ENCODE measurements around the gene TMEM150C.
"Not testable (repeated sequence)": the region's sequence is repeated elsewhere in the genome, so short reads cannot be mapped to it uniquely, and the experiment has no call there.

TMEM150C gene

GRCh38 chr4:82569076-82569475 lies 7.3 kb upstream of the TMEM150C start:
- DNase-seq (ENCODE audit: low read depth in 2 of 2) = no peak

DNA sequence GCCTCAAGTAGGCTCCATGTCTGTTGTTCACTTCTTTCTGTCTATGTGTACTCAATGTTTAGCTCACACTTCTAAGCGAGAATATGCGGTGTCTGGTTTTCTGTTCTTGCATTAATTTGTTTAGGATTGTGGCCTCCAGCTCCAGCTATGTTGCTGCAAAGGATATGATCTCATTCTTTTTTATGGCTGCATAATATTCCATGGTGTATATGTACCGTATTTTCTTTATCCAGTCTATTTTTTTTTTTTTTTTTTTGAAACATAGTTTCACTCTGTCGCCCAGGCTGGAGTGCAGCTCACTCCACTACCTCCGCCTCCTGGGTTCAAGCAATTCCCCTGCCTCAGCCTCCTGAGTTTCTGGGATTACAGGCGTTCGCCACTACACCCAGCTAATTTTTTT lies 5.7 kb upstream of the TMEM150C start:
- no peak for DNase-seq (ENCODE audit: low read depth in 2 of 2)

DNA sequence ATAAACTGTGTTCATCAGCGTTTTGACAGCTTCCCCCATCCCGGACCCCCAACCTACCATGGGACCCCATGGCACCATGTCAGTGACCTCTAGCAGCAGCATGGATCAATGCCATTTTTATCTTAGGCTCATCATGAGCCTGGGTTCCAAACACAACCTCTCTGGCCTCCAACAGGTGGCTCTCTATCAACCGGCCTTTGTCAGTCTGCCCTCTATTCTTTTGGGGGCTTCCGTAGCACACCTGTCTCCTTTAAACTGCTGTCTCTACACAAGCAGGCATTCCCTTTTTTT lies 721 bp upstream of the TMEM150C start:
- no peak for DNase-seq (ENCODE audit: low read depth in 2 of 2)

- DNase-seq (ENCODE audit: low read depth in 2 of 2) = no peak
These were observed 669 bp downstream of the TMEM150C start for GRCh38 chr4:82560853-82561785.

GRCh38 chr4:82559735-82560120 lies 2.1 kb downstream of the TMEM150C start:
- DNase-seq (ENCODE audit: low read depth in 2 of 2) = no peak

DNA sequence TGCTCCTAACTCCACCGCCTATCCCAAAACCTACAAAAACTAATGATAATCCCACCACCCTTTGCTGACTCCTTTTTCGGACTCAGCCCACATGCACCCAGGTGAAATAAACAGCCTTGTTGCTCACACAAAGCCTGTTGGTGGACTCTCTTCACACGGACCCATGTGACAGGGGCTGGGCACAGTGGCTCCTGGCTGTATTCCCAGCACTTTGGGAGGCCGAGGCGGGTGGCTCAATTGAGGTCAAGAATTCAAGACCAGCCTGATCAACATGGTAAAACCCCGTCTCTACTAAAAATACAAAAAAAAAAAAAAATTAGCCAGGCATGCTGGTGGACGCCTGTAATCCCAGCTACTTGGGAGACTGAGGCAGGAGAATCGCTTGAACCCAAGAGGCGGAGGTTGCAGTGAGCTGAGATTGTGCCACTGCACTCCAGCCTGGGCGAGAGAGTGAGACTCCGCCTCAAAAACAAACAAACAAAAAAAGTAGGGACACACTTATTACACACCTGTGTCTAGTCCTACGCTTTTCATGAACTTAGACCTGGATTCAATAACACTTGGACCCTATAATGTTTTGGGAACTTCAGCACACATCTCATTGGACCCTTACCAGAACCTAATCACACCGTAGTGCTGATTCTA lies 2.6 kb downstream of the TMEM150C start:
- not testable (repeated sequence) for DNase-seq (ENCODE audit: low read depth in 2 of 2)

DNA sequence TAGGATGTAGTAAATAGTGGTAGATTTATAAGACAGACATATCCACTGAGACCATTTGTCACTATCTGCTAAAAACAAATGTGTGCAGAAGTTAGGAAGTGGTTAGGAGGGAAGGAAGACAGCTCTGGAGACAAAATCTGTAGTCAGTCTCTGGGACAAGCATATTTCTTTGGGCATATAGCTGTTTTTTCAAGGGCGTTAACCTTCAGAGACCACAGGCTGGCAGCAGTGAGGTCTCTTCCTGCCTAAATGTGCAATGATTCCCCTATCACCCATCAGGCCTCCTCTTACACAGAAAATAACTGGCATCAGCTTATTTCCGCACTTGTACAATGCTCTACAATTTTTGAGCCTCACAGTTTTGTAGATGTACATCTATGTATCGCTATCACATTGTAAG lies 6.5 kb downstream of the TMEM150C start:
- DNase-seq (ENCODE audit: low read depth in 2 of 2) = no peak

- DNase-seq (ENCODE audit: low read depth in 2 of 2) = no peak
These were observed 8.8 kb downstream of the TMEM150C start for GRCh38 chr4:82553020-82553419.

- no peak for DNase-seq (ENCODE audit: low read depth in 2 of 2)
These were observed 10.1 kb downstream of the TMEM150C start for GRCh38 chr4:82551734-82552133.

- not testable (repeated sequence) for DNase-seq (ENCODE audit: low read depth in 2 of 2)
These were observed 13.9 kb downstream of the TMEM150C start for GRCh38 chr4:82547850-82548249.

DNA sequence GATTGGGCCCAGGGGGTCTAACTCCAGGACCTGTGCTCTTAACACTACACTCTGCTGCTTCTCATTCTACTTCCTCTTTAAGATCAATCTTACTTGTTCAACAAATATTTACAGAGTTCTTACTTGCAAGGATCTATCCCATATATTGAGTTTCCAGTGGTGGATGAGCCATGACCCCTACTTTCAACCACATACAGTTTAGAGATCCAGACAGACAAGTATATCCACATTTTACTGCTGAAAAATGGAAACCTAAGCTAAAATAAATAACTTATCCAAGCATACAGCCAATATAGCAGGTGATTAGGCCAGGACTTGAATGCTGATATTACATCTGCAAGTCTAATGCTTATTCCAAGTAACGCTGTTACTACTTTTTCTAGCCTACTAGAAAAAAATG lies 18.7 kb downstream of the TMEM150C start:
- no peak for DNase-seq (ENCODE audit: low read depth in 2 of 2)

GRCh38 chr4:82542642-82543041 lies 19.1 kb downstream of the TMEM150C start:
- no peak for DNase-seq (ENCODE audit: low read depth in 2 of 2)

GRCh38 chr4:82529322-82529721 lies 32.5 kb downstream of the TMEM150C start:
- no peak for DNase-seq (ENCODE audit: low read depth in 2 of 2)

DNA sequence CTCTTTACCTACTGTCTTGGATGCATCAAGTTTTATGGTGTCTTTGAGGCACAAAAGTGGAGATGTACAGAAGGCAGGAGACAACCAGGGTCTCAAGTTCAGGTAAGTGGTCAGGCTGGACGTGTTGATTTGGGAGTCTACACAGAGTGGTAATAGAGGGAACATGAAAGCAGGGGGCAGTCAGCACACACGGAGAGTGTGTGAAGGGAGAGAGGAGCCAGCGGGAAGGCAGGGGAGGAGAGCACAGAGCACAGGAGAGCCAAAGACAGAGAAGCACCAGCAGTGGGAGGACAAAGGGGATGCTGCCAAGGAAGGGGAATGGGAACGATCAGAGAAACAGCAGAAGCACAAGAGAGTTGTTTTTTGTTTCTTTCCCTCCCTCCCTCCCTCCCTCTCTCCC lies 32.9 kb downstream of the TMEM150C start:
- no peak for DNase-seq (ENCODE audit: low read depth in 2 of 2)

- no peak for DNase-seq (ENCODE audit: low read depth in 2 of 2)
These were observed 33.7 kb downstream of the TMEM150C start for GRCh38 chr4:82528074-82528473.

DNA sequence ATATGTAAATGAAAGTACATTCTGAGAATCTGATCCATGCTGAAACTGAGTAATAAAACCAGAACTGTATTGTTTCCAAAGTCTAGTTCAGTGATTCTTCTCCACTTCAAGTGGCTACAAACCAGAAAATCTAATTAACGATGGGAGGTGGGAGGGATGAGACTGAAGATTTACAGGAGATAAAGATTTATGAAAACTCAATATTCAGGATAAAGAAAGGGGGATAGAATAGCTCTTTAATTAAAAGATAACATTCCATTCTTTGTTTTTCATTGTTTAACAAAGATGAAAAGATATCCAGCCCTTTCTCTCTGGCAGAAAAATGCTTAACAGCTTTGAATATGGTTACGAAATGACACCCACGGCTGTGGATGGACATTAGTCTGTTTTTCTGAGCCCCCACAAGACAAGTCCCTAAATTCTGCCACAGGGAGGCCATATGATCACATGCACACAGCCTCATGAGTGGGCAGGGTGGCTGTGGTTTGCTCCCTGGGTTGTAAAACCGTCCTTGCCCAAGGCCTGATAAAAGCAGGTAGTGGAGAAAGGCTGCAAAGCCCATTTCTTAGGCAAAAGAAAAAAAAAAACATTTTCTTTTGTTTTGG lies 36.4 kb downstream of the TMEM150C start:
- no peak for DNase-seq (ENCODE audit: low read depth in 2 of 2)

- no peak for DNase-seq (ENCODE audit: low read depth in 2 of 2)
These were observed 37.1 kb downstream of the TMEM150C start for GRCh38 chr4:82524570-82525152.

- no peak for DNase-seq (ENCODE audit: low read depth in 2 of 2)
These were observed 38.6 kb downstream of the TMEM150C start for GRCh38 chr4:82523179-82523578.

- DNase-seq (ENCODE audit: low read depth in 2 of 2) = no peak
These were observed 39.3 kb downstream of the TMEM150C start for GRCh38 chr4:82522472-82522871.

- no peak for DNase-seq (ENCODE audit: low read depth in 2 of 2)
These were observed 40.5 kb downstream of the TMEM150C start for GRCh38 chr4:82521283-82521682.

- no peak for DNase-seq (ENCODE audit: low read depth in 2 of 2)
These were observed 42.0 kb downstream of the TMEM150C start for GRCh38 chr4:82519776-82520175.

DNA sequence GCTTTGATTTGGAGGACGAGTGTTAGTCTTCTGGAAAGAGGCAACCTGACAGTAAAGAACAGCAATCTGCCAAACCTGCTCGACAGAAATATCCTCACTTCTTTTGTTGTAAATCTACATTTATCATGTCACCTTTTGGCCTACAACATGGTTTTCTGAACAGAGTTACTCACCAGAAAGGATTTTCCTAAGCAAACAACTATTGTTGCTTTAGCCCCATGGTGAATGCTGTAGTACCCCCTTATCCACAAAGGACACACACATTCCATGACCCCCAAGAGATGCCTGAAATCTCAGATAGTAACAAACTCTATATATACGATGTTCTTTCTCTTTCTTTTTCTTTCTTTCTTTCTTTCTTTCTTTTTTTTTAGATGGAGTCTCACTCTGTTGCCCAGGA lies 42.7 kb downstream of the TMEM150C start:
- no peak for DNase-seq (ENCODE audit: low read depth in 2 of 2)

- no peak for DNase-seq (ENCODE audit: low read depth in 2 of 2)
These were observed 44.7 kb downstream of the TMEM150C start for GRCh38 chr4:82517043-82517442.

Data from stimulated activated CD8-positive, alpha-beta memory T cell treated with anti-CD3 and anti-CD28 coated beads, Interleukin-2, amount 100 ng/mL, for 48 hours (primary cell).